Brain pericyte (primary cell): ENCODE measurements around the gene PRAME.
"Not testable (repeated sequence)": the region's sequence is repeated elsewhere in the genome, so short reads cannot be mapped to it uniquely, and the experiment has no call there.

ENCODE experiments used
- DNase-seq: peaks from one replicate; pipeline ENCODE4 v3.0.0-alpha.2; 2012; ENCODE audit warnings: low read depth, low spot score

Gene PRAME, protein sequence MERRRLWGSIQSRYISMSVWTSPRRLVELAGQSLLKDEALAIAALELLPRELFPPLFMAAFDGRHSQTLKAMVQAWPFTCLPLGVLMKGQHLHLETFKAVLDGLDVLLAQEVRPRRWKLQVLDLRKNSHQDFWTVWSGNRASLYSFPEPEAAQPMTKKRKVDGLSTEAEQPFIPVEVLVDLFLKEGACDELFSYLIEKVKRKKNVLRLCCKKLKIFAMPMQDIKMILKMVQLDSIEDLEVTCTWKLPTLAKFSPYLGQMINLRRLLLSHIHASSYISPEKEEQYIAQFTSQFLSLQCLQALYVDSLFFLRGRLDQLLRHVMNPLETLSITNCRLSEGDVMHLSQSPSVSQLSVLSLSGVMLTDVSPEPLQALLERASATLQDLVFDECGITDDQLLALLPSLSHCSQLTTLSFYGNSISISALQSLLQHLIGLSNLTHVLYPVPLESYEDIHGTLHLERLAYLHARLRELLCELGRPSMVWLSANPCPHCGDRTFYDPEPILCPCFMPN

GRCh38 chr22:22558972-22559603 lies at the start of gene PRAME:
Gene PRAME, minus strand, starts transcription at chr22:22559265. Its CDS starts 2,433 bp downstream, at chr22:22556832.
- DNase-seq = no peak

GRCh38 chr22:22608022-22608421 lies 49.0 kb upstream of the PRAME start:
- DNase-seq = not testable (repeated sequence)

DNA sequence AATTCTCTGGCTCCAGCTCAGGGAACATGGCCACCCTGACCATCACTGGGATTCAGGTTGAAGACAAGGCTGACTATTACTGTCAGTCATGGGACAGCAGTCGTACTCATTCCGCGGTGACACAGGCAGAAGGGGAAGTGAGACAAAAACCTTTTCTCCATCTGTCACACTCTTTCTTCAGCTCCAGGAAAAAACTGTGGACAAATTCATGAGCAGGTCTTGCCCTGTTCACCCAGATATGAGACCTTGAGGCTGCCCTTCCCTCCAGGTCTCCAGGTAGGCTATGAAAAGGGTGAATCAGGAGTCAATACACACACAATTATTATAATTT lies 46.0 kb upstream of the PRAME start:
- no peak for DNase-seq

DNA sequence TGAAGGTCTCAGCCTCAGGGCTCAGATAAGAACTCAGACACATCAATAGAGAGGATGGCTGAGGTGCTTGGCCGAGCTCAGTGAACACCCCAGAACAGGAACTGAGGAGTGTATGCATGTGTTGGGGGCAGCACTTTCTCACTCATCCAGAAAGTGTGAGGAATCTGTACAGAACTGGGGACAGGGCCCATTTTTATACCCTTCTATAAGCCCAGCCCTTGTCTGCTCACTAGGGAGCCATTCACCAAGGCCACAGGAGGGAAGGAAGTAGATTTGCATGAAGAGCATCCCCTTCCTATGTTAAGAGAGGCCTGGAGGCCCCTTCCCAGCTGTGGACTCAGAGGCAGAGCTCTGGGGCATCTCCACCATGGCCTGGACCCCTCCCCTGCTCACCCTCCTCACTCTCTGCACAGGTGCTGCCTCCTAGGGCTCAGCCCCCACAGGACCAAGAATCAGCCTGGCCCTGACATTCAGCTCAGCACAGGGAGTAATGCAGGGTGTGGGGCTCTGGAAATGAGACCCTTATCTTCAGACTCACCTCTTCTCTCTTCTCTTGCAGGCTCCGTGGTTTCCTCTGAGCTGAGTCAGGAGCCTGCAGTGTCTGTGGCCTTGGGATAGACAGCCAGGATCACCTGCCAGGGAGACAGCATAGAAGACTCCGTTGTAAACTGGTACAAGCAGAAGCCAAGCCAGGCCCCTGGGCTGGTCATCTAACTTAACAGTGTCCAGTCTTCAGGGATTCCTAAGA lies 45.4 kb upstream of the PRAME start:
- DNase-seq = no peak

- DNase-seq = no peak
Measured at GRCh38 chr22:22603470-22603947, 44.4 kb upstream of the PRAME start.

- no peak for DNase-seq
Measured at GRCh38 chr22:22600531-22601261, 41.6 kb upstream of the PRAME start.

- DNase-seq = no peak
Measured at GRCh38 chr22:22599248-22599647, 40.2 kb upstream of the PRAME start.

GRCh38 chr22:22598144-22598543 lies 39.1 kb upstream of the PRAME start:
- DNase-seq = no peak

DNA sequence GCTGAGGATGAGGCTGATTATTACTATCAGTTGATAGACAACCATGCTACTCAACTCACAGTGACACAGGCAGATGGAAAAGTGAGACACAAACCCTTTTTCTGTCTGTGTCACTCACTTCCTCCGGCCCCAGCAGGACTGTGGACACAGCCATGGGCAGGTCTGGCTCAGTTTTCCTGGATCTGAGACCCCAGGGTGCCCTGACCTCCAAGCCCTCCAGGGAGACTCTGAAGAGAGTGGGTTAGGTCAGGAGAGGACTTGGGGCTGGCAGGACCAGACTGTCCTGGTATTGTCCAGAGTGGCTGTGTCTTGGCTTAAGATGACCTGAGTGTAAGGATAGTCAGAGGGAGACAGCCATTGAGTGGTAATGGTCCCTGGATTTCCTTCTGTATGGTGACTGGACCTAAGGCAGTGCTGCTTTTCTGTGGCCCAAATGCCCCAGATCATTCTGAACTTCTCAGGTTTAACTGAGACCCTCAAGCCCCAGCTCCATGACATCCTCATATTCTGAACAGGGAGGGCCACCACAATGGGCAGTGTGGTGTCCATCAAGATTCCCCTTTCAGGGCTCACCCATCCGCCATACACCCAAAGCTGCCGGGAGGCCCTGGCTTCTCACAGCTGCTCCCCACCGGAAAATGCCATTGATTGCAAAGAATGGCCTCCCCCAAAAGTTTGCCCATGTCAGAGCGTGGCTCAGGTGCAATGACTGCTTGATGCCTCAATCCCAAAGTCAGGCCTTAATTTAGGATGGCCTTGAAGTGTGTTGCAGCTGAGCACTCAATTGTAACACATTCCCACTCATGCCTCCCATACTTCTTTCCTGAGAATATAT lies 36.2 kb upstream of the PRAME start:
- no peak for DNase-seq

DNA sequence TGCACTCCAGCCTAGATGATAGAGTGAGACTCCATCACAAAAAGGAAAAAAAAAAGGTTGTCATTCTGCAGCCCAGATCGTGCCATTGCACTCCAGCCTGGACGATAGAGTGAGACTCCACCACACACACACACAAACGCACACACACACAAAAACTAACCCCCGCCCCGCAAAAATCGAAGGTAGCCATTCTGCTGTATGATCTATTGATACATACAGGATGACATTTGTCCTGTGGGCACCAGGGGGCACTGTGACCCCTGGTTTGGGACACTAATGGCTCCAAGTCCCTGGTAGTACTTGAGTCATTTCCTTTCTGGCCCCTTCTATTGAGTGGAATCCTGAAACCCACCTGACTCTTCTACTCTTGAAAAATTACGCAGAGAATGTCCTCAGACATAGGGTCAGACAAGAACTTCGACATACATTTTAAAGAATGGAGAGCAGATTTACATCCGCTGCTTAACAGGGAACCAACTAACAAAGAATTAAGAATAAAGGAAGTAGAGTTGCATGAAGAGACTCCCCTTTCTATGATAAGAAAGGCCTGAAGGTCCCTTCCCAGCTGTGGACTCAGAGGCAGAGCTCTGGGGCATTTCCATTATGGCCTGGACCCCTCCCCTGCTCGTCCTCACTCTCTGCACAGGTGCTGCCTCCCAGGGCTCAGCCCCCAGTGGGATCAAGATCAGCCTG lies 35.0 kb upstream of the PRAME start:
- DNase-seq = no peak

DNA sequence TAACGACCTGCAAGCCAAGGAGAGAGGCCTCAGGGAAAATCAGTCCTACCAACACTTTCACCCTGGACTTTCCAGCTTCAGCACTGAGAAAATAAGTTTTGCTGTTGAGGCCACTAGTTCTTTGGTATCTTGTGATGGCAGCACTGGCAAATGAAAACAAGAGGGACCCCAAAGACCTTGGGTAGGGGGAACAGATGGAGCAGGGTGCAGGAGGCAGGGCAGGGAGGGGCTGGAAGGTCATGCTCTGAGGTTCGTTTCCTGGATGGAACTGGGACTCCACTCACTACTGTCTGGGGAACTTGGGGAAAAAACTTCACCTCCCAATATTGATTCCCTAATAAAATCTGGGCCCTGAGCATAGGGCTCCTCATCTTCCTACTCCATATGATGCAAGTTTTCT lies 34.2 kb upstream of the PRAME start:
- DNase-seq = no peak

- no peak for DNase-seq
Measured at GRCh38 chr22:22591348-22592299, 32.6 kb upstream of the PRAME start.

GRCh38 chr22:22590136-22590891 lies 31.2 kb upstream of the PRAME start:
- DNase-seq = no peak

- DNase-seq = no peak
Measured at GRCh38 chr22:22588485-22589164, 29.6 kb upstream of the PRAME start.

DNA sequence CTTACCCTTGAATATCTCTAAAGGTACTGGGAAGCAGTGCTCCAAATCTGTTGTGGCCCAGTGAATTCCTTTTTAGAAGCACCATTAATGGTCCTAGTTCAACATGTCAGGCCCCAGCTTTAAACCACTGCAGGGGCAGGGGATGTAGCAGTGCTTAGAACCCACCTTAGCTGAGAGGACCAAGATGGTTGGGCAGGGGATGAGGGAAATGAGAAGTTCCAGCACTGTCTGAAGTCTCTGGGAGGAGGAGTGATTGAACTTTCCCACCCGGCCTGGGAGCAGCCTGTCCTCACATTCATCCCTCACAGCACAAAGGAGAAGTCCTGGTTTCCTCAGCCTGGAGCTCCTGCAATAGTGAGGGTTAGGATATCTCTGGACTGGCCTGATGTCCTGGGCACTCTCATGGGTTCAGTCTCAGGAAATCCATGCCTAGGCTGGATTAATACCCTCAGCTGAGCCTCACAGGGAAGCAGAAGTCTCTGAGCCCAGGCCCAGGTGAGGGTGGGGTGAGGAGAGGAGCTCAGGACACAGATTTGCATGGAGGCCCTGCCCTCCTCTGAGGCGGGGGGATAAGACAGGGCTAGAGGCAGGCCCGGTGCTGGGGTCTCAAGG lies 28.6 kb upstream of the PRAME start:
- DNase-seq = no peak

GRCh38 chr22:22584722-22585121 lies 25.7 kb upstream of the PRAME start:
- no peak for DNase-seq

GRCh38 chr22:22583030-22583429 lies 24.0 kb upstream of the PRAME start:
- no peak for DNase-seq
